Medulla oblongata (tissue), 1 donor: Measurements from ENCODE around the gene OR51D1.

Source experiments
- DNase-seq: peaks from one replicate; pipeline ENCODE4 v3.0.0-alpha.2; 2015; ENCODE audit errors: extremely low spot score

Gene OR51D1

DNA sequence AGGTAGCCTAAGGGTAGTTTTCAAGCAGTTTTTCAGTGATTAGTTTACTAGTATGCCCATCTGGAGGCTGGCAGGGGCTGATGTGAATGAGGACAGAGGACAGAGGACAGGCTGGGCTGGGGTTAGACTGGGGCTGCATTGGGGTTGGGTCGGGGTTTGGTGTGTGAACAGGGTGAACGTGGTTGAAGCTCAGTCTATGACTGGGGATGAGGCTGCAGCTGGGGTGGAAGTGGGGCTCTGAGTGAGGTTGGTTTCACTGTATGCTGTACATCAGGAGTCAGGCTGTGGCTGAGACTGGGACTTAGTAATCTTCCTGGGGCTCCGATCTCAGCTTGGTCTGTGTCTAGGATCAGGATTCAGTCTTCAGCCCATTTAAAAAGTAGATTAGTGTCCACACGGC lies 7.0 kb downstream of the OR51D1 start:
- no peak for DNase-seq

DNA sequence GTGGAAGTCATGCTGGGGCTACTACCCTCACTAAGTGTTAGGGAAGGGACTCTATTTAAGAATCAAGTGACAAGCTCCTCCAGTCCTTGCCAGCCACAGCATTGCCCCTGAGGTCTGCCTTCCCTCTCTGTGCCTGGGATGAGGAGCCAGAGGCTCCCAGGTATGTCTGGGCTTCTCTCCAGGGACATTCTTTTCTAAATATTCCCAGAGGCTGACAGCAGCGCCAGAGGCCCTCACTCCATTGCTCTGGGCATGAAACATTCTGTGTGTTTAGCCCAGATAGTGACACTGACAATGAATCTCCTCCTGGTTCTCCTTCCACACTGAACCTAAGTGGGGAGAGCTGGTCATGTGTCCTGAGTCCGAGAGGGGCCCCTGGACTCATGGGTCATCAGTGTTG lies 8.7 kb downstream of the OR51D1 start:
- DNase-seq = no peak

DNA sequence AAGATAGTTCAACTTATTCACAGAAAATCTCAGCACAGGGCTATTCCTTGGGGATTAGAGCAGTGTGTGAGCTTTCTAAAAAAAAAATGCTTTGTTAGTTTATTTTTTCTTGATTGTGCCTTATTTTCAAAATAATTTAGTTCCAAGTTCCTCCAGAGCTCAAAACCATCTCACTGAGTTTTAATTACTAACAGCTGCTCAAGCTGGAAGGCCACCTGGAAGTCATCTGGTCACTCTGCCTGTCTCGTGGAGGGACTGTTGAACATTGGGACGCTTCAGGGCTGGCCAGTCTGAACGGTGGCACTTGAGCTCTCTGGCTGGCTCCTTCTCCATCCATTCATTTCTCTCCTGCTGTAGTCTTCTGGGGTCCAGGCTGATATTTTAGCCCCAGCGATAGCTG lies 10.5 kb downstream of the OR51D1 start:
- no peak for DNase-seq

DNA sequence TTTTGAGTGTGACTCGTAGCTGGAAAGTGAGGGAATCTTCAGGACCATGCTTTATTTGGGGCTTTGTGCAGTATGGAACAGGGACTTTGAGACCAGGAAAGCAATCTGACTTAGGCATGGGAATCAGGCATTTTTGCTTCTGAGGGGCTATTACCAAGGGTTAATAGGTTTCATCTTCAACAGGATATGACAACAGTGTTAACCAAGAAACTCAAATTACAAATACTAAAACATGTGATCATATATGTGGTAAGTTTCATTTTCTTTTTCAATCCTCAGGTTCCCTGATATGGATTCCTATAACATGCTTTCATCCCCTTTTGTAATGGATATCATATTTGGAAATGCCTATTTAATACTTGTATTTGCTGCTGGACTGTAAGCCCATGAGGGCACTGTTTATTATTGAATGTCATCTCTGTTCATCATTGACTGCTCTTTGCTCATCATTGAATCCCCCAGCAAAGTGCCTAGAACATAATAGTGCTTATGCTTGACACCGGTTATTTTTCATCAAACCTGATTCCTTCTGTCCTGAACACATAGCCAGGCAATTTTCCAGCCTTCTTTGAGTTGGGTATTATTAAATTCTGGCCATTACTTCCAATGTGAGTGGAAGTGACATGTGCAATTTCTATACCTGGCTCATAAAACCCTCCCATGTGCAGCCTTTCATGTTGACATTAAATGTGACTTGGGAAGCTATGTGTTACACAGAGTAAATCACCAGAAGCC lies 17.5 kb downstream of the OR51D1 start:
- DNase-seq = no peak

DNA sequence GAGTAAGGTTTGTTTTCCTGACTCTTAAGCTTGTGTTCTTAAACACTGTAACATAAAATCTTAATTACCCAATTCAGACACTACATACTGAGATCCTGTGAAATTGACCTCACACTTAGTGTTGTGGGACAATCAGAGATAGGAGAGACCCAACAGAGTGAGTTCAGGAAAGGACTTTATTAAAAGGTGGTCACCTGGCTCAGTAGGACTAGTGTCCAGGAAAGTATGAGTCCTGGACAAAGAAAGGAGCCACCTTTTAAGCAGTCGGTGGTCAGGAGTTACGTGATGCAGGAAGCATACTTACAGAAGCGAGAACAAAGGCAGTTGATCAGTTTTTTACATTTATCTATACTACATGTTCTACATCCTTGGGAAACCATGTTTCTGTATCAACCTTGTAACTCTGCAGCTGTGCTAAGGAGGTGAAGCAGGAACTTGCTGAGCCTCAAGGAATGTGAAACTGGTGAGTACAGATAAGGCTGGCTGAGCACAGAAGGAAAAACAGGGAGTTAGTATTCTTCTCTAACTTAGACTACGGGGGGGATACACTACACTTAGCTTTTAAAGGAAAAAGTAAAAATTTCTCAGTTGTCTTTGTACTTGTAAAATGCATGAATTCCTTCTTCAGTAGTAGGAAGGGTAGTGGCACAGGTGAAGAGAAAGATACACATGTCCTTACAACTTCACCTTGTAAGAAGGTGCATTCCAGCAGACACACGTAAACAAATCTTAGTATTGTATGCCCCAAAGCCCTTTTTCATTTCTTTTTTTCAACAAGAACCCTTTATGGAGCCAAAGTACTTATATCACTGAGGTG lies 21.6 kb downstream of the OR51D1 start:
- no peak for DNase-seq

DNA sequence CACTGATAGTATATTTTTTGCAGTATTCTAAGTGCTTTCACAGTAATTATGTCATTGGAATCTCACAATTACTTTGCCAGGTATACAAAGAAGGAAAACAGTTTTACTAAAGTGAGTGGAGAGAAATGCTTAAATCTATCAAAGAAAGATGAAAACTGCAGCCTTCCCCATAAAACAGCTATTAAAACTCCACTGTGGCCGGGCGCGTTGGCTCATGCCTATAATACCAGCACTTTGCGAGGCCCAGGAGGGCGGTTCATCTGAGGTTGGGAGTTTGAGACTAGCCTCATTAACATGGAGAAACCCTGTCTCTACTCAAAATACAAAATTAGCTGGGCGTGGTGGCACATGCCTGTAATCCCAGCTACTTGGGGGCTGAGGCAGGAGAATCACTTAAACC lies 25.6 kb downstream of the OR51D1 start:
- DNase-seq = no peak

DNA sequence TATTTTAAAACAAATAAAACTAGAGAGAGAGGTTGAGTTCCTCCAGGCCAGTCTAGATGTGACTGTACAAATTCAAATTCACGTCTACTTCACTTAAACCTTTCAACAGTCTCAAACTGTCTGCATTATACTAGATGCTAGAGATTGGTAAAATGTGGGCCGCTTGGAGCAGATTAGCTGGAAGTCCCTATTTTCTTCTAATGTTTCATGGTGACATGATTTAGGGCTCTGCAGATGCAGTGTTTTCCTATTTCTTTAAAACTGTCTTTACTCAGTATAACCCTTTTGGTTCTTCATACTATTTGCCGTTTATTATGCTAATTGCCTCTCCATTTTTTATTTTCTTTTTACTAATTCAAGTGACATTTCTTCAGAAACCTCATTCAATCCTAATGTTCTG lies 26.9 kb downstream of the OR51D1 start:
- no peak for DNase-seq

DNA sequence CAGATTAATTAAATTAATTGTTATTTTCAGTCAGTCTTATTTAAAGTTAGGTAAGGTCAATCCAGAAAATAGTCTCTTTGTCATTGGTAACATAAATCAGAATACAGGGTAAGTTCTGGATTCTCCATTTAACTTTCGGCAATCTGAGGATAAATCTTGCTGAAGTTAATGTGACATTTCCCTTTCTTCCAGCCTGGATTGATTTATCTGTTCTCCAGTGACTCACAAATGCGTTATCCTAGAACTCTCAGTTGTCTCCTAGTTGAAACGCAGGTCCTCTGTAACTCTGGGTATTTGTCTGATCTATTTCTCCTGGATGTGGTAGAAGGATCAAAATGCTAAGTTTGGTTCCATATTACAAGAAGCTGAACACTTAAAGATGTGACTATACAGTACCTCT lies 27.5 kb downstream of the OR51D1 start:
- no peak for DNase-seq

DNA sequence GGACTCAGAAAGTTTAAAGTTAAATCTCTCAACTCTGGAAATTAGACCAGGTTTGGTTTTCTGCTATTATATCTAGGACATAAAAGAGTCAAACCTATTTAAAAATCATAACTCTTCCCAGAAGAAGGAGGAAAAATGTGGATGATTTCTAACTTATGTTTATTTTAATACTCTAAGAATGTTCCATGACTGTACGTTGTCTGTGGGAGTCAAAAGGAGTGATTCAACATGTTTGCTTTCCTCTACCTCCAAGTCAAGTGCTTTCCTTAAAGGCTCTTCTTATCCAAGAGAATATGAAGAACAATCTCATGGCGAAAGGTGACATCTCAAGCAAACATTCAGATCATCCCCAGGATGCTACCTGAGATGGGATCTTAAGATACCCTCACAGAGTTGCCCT lies 28.1 kb downstream of the OR51D1 start:
- DNase-seq = no peak

DNA sequence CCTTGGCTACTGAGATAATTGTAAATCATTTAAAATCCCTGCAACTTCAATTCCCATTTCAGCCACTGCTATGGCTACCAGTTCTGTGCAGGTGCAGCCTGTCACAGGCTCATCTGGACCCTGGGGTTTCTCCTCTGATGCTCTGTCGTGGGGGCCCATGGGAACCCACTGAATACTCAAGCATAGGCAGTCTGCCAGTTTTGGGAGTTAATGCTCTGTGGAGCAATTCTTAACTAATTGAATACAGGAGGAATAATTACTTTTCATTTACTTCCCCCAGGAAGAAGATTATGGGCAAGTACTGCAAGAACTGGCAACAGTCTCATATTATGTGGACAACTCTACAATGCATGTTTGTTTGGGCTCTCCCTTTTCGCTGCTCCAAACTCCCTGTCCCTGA lies 34.5 kb downstream of the OR51D1 start:
- no peak for DNase-seq

DNA sequence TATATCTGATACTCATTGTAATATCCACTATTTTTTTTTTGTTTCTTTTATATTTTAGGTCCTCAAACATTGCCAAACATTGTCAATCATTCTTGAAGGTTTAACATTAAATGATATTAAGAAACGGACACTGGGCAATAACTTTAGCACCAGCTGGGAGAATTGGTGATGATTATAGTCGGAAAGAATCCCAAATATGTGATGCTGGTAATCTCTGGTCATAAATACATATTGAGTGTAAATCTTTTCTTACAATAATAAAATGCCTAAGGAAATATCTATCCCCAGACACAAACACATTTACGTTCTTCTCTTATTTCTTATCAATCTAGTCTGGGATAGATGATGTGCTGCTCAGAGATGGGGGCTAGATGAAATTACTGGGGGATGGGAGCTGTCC lies 35.2 kb downstream of the OR51D1 start:
- no peak for DNase-seq

DNA sequence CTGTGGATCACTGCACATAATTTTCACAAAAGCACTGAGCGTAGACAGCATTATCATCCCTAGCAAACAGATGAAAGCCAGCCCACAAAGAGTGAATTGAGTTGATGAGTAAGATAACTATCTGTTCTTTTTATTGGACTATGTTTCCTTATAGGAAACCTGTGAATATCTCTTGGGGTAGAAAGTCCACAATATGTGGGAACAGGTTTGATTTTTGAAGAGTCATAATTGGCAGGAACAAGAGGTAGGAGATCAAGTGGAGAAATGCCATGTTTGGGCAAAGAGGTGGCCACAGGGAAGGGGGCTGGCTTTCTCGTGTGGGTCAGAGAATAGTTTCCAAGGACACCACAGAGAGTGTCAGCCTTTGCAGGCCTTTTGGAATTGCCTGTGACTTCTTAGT lies 36.5 kb downstream of the OR51D1 start:
- DNase-seq = no peak

DNA sequence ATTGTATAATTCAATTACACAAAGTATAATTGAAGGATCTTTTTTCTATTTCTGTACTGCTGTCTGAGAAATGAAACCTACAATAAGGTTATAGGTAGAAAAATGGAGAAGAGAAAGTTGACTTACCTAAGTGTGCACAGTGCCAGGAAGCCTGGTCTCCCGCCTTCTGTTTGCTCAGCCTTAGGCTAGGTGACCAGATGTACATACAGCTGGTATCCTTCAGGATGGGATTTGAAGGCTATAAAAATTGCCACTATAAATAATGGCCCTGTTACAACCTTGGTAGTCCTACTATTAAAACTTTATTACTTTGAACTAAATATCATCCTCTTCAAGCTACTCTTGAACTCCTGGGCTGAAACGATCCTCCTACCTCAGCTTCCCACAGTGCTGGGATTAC lies 40.7 kb downstream of the OR51D1 start:
- no peak for DNase-seq

DNA sequence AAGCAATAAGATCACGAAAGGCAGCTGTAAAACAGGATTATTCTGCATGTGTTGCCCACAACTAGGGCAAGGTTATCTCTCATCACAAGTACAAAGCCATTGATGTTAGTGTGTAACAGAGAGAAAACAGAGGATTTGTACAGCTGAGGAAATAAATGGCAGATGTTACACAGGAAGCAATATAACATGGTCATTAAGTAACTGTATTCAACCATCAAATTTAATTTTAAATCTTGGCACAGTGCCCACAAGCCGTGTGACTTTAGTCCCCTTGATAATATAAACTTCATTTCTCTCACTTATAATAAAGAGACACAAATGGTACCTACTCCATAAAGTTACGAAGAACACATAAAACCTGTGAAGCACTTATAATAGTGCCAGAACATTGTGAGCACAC lies 43.1 kb downstream of the OR51D1 start:
- DNase-seq = no peak

DNA sequence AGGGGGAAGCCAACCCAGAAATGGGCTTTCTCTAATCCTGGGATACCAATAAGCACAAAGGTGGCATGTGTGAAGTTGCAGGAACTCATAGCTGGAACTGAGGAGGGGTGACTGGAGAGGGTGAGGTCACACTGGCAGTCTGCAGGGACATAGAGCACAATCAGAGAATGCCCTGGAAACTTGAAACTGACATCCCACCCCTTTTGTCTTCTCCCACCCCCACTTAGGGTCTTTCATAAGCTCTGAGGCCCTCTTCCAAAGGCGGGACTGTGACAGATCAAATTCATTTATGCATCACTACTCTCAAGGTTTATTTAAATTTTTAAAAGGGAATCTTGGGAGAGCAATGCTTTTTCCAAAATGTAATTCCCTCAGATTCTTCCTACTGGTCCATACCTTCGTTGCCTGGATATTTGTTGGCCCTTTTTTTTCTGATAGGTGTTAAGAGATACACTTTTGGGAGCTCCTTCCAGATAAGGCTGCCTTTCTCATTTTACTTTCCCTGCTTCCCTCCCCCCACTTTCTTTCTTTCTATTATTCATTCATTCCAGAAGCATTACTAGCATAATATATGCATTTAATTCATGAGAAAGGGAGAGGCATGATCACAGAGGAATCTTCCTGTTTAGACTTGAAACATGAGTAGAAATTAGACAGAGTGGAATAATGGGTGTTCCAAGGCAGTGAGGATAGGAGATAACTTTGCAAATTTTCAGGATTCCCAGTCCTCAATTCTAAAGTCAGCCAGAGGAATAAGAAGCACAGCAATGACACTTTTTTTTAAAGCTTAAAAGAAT lies 45.5 kb downstream of the OR51D1 start:
- DNase-seq = no peak

DNA sequence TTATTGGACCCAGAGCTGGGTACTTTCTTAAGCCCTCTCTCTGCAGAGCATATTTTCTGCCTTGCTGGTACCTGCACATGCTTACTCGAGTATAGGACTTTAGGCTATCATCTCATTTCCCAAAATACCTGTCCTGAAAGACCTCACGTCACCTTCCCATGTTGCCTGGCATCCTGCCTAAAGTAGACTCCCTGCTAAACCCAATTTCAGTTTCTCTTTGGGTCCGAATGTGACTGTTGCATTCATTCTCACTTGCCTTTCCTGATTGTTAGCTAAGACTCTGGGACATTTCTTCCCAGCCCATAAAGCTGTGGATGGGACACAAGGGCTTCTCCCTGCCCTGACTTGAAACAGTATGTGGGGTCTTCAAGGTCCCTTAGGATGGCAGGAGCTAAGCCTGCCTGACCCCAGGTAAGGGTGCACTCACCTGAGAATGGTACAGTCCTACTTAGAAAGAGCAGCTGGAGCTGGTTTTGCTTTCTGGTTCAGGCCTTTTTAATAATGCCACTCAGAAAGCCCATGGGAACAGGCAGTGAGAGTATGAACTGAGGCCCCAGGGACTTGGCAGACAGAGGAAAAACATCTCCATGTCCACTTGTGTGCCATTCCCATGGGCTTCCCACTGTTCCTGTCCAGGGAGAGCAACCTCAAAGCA lies 47.5 kb downstream of the OR51D1 start:
- no peak for DNase-seq
